Epithelial cell of esophagus (primary cell): Measurements from ENCODE around the gene EXT2.

Experiments
- DNase-seq: peaks from one replicate; pipeline ENCODE4 v3.0.0; 2010; ENCODE audit warnings: low read depth
- H3K4me3 ChIP-seq: 2 replicates; pipeline ENCODE4 v1.5.1; 2011; ENCODE audit warnings: mild to moderate bottlenecking, low read length, control low read depth
- CTCF ChIP-seq: IDR thresholded peaks from 2 replicates; pipeline ENCODE4 v1.5.1; 2011; ENCODE audit warnings: low read depth, mild to moderate bottlenecking, low read length, control low read depth, inconsistent platforms; ENCODE audit not compliant: insufficient read depth; ENCODE audit errors: missing control alignments

EXT2 gene

DNA sequence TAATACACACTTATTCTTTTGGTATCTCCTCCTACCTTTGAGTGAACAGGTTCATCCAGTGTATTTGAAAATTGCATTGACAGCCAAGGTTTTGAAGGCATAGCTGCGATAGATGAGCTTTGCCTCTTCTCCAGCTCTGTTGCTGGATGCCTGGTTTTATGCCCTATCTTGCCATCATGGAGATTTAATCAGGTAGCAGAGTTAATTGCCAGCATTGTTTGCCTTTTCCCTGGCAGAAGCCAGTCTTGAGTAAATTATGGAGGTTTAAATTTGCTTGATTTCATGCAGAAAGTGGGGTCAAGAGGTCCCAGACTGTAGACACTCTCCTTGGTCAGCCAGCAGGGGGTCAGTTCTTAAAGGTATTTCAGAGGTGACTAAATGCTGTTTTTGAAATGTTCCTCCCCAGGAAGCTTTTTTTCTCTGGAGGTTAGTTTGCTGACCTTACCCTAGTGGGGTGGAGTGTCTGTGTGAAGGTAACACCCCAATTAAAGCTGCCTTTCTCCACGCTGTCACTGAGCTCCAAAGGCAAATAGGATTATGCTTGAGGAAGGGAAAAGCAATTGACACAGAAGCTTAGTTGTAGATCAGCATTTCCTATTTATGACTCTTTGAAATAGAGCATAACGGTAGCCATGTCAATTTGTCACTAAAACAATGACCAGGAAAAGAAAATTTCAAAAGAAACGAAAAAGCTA, 96.0 kb downstream of the EXT2 start:
- H3K4me3 ChIP-seq = no peak overlapping the region
- no peak for DNase-seq
- no peak for TF ChIP-seq CTCF

- no peak overlapping the region for H3K4me3 ChIP-seq
- TF ChIP-seq CTCF = no peak
- DNase-seq = peak; percentile 38
Measured at GRCh38 chr11:44192017-44192385, 96.5 kb downstream of the EXT2 start.

GRCh38 chr11:44192462-44193100, 97.1 kb downstream of the EXT2 start:
- no peak for DNase-seq
- TF ChIP-seq CTCF = no peak
- H3K4me3 ChIP-seq = no peak overlapping the region

GRCh38 chr11:44193856-44194255, 98.4 kb downstream of the EXT2 start:
- DNase-seq = no peak
- no peak for TF ChIP-seq CTCF
- no peak overlapping the region for H3K4me3 ChIP-seq

DNA sequence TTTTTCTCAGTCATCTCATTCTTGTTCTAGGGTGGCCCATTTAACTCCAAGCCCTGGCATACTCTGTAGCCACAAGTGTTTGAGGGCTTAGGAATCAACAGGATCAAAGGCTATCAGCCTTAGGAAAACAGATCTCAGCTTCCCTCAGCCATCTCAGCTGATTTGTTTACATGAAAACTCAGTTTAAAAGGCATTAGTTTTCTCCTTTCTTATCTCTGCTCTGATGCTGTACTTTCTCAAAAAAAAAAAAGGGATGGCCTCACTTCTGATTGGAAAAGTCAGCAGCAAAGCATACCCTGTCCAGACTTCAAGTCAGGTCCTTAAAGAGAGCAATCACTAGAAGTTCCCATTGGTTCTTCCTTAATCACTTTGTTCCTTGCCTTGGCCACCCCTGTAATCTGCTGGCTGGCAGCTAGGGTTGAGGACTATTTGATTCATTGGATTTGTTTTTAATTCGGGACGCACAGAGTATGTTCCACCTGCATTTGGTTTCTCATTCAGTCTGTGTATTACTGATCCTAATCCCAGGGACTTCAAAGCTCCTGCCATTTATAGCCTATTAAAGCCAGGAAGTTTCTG, 102.8 kb downstream of the EXT2 start:
- TF ChIP-seq CTCF = no peak
- DNase-seq = no peak
- H3K4me3 ChIP-seq = no peak overlapping the region

DNA sequence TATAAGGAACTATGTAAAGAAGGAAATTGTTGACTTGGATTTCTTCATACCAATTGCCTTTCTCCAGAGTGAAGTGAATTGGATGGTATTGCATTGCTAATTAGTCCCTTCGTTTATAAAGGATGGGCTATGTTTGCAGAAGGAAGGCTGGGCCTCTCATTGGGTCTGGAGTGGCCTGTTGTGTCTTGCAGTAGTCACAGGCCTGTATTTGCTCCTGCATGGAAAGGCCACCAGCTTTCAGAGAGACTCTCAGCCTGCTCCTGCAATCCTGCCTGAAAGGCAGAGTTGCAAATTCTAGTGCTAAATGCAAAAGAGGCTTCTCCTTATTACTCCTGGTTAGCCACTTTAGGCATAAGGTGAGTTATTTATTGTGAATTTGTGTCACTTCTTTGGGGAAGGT, 103.8 kb downstream of the EXT2 start:
- no peak overlapping the region for H3K4me3 ChIP-seq
- DNase-seq = no peak
- no peak for TF ChIP-seq CTCF

DNA sequence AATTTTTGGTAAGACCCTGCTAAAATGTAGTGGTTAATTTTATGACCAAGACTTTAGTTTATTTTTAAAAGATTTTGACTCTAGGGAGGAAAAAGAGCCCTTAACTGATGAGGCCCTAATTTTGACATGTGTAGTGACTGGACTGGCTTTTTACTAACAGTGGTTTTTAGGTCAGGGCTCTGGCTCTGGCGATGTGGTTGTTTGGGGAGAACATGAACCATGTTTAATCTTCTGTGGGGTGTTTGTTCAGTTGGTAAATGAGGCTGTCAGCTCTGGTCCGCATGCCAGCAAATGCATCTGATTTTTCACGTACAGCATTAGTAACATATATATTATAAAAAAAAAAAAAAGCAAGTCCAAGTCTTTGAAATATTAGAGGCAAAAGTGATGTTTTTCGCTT, 104.3 kb downstream of the EXT2 start:
- no peak for DNase-seq
- no peak overlapping the region for H3K4me3 ChIP-seq
- TF ChIP-seq CTCF = no peak
